Keratinocyte (primary cell): ENCODE results near the gene MCUB. TPM values are rescaled to one million over a fixed set of nuclear protein-coding genes. Genes with fewer than 3 reads are reported as not detected.

ENCODE experiments used
- DNase-seq: peaks from one replicate; pipeline ENCODE4 v3.0.0-alpha.2; 2011; ENCODE audit warnings: low read depth, missing footprints, low spot score
- FAIRE-seq: peaks from 2 replicates; lab custom pipeline; 2011; peaks lifted over from hg19 to GRCh38; lab: Jason Lieb, UNC
- H2AFZ ChIP-seq: 2 replicates; pipeline ENCODE4 v1.6.0; 2012; ENCODE audit warnings: low read length, control low read depth, inconsistent platforms; ENCODE audit not compliant: control insufficient read depth
- H3K27ac ChIP-seq: 2 replicates; pipeline ENCODE4 v1.5.1; 2011; ENCODE audit warnings: low read length; ENCODE audit not compliant: control insufficient read depth, insufficient read depth
- H3K27me3 ChIP-seq: 3 replicates; pipeline ENCODE4 v1.6.0; 2011; ENCODE audit warnings: low read length; ENCODE audit not compliant: control insufficient read depth, insufficient read depth; ENCODE audit errors: extremely low read depth
- H3K36me3 ChIP-seq, 2 experiments: 2 replicates in 1 of 2; 3 replicates in 1 of 2; pipeline ENCODE4 v1.5.1; 2011; ENCODE audit warnings: low read length in 2 of 2, mild to moderate bottlenecking in 1 of 2; ENCODE audit not compliant: control insufficient read depth in 2 of 2, insufficient read depth in 2 of 2; ENCODE audit errors: extremely low read depth in 1 of 2
- H3K4me1 ChIP-seq: 3 replicates; pipeline ENCODE4 v1.5.1; 2011; ENCODE audit warnings: low read length; ENCODE audit not compliant: control insufficient read depth, insufficient read depth; ENCODE audit errors: extremely low read depth
- H3K4me2 ChIP-seq: 3 replicates; pipeline ENCODE4 v1.6.0; 2011; ENCODE audit warnings: low read depth, low read length; ENCODE audit not compliant: control insufficient read depth, insufficient read depth; ENCODE audit errors: extremely low read depth
- H3K4me3 ChIP-seq, 3 experiments: fragments of 200-600 bp in 1 of 3; sonication (generic) in 1 of 3; 2 replicates in 2 of 3; 3 replicates in 1 of 3; pipeline ENCODE4 v1.5.1; 2011 to 2016; ENCODE audit warnings: low read length in 3 of 3, mild to moderate bottlenecking in 3 of 3, control low read depth in 2 of 3, inconsistent platforms in 1 of 3, low read depth in 1 of 3, mixed read lengths in 1 of 3, mixed run types in 1 of 3, moderate library complexity in 1 of 3; ENCODE audit not compliant: control insufficient read depth in 2 of 3, insufficient read depth in 2 of 3; ENCODE audit errors: extremely low read depth in 1 of 3
- H3K79me2 ChIP-seq: 2 replicates; pipeline ENCODE4 v1.6.0; 2012; ENCODE audit warnings: low read length; ENCODE audit not compliant: control insufficient read depth, insufficient read depth
- H3K9ac ChIP-seq: 3 replicates; pipeline ENCODE4 v1.6.0; 2011; ENCODE audit warnings: low read length; ENCODE audit not compliant: control insufficient read depth, insufficient read depth; ENCODE audit errors: extremely low read depth
- H3K9me1 ChIP-seq: 3 replicates; pipeline ENCODE4 v1.6.0; 2011; ENCODE audit warnings: low read length; ENCODE audit not compliant: control insufficient read depth, insufficient read depth; ENCODE audit errors: extremely low read depth
- H3K9me3 ChIP-seq: 2 replicates; pipeline ENCODE4 v1.5.1; 2012; ENCODE audit warnings: low read depth, low read length; ENCODE audit not compliant: control insufficient read depth
- H4K20me1 ChIP-seq: 3 replicates; pipeline ENCODE4 v1.6.0; 2011; ENCODE audit warnings: low read length; ENCODE audit not compliant: control insufficient read depth, insufficient read depth; ENCODE audit errors: extremely low read depth
- CTCF ChIP-seq, 3 experiments: IDR thresholded peaks in 1 of 3; conservative IDR thresholded peaks in 1 of 3; optimal IDR thresholded peaks in 1 of 3; 2 replicates in 2 of 3; 3 replicates in 1 of 3; pipeline versions ENCODE3 to v1.5.1; 2011; ENCODE audit warnings: low read length in 3 of 3, mild to moderate bottlenecking in 3 of 3, moderate library complexity in 2 of 3, control low read depth in 1 of 3, inconsistent platforms in 1 of 3; ENCODE audit not compliant: insufficient read depth in 2 of 3; ENCODE audit errors: extremely low read depth in 1 of 3
- EZH2 ChIP-seq: IDR thresholded peaks from one replicate; pipeline ENCODE4 v1.6.1; 2012; ENCODE audit warnings: inconsistent platforms, mild to moderate bottlenecking, low read length, moderate library complexity
- dilution Hi-C: fragments of 300-500 bp; cut with MboI; formaldehyde crosslinking; loops from one replicate; pipeline ENCODE4 v1.7.0; 2020; ENCODE audit warnings: low sequenced_read_pairs; ENCODE audit not compliant: extremely low pct_ligation_motif_present
- polyA plus RNA-seq, 5 experiments: library from polyadenylated mRNA; depleted of rRNA in 3 of 5; stranded (reverse) in 3 of 5; stranded (forward) in 1 of 5; unstranded in 1 of 5; fragments of >200 nt; gene quantifications; 1 replicate in 1 of 5; 2 replicates in 3 of 5; 3 replicates in 1 of 5; pipeline versions ENCODE4 v1.2.1 to v1.2.3, GENCODE V29; 2011 to 2012; ENCODE audit warnings: missing spikeins in 2 of 5, low read depth in 1 of 5, low replicate concordance in 1 of 5

MCUB gene
- polyA plus RNA-seq, 1 donor (not counting 4 experiments of a cell fraction or from before 2014, with no cell fraction given): 20.3 TPM

- Histone ChIP-seq H3K9ac (no peak overlapping the region), H2AFZ (no peak overlapping the region), H3K27me3 (no peaks in the 10 kb centered on the region), H4K20me1 (no peaks in the 10 kb centered on the region), H3K4me3 (no peak overlapping the region), H3K9me3 (no peaks in the 10 kb centered on the region), H3K36me3 (peaks cover 2 to 3% of the 10 kb centered on the region in 2 experiments), H3K4me2 (no peak overlapping the region), H3K27ac (no peak overlapping the region), H3K4me1 (no peaks in the 10 kb centered on the region), H3K9me1 (no peaks in the 10 kb centered on the region), H3K79me2 (no peaks in the 10 kb centered on the region)
- no peak for TF ChIP-seq EZH2
- no peak for TF ChIP-seq CTCF (optimal IDR thresholded peaks at IDR 0.05 in 1 of 3, IDR thresholded peaks at IDR 0.05 in 1 of 3, conservative IDR thresholded peaks at IDR 0.05 in 1 of 3; ENCODE audit: extremely low read depth in 1 of 3, insufficient read depth in 2 of 3, low read length in 3 of 3)
- FAIRE-seq: no peak
- no peak for DNase-seq
- dilution Hi-C loops: no loop called here
Observed at GRCh38 chr4:109684727-109685126, 124.7 kb downstream of the MCUB start.

DNA sequence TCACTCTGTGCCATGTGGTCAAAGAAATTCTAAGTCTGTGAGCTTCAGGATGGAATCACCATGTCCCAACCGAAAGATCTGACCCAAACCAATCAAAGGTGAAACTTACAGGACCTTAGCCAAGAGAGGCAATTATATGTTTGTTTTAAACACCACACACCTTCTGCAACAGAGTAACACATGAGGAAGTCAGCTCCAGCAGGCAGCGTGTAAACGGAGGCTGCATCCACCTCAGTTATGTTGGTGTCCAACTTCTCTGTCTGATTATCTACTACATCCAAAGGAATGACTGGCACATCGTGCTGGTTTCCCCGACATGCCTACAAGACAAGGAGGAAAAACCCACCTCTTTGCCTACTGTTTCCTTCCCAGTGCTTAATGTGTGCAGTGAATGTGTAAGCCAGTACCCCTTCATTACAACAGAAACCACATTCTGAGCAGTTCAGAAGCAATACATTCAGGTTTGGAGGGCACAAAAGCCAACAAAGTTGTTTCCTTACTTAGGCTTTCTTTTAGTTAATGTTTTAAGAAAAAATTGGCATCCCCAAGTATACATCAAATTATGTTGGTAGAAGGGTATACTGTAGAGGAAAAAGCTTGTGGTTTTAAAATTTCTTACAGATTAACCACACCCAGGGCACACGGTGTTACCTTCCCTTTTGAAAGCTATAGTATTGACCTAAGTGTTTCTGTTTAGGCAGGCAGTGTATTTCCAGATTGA, 130.8 kb downstream of the MCUB start:
- Histone ChIP-seq H3K9ac (no peak overlapping the region), H3K9me1 (no peaks in the 10 kb centered on the region), H4K20me1 (no peaks in the 10 kb centered on the region), H2AFZ (no peak overlapping the region), H3K4me1 (no peaks in the 10 kb centered on the region), H3K27me3 (no peaks in the 10 kb centered on the region), H3K27ac (no peak overlapping the region), H3K36me3 (peaks cover 2 to 12% of the 10 kb centered on the region in 2 experiments), H3K79me2 (no peaks in the 10 kb centered on the region), H3K9me3 (no peaks in the 10 kb centered on the region), H3K4me2 (no peak overlapping the region), H3K4me3 (no peak overlapping the region)
- TF ChIP-seq EZH2 (no peak), CTCF (optimal IDR thresholded peaks at IDR 0.05 in 1 of 3, IDR thresholded peaks at IDR 0.05 in 1 of 3, conservative IDR thresholded peaks at IDR 0.05 in 1 of 3; ENCODE audit: extremely low read depth in 1 of 3, insufficient read depth in 2 of 3, low read length in 3 of 3) (no peak)
- DNase-seq (no peak), FAIRE-seq (no peak)
- dilution Hi-C loops: no loop called here
